GM12864 (cell line): ENCODE measurements around the gene MACROD2.
"Not testable (repeated sequence)": the region's sequence is repeated elsewhere in the genome, so short reads cannot be mapped to it uniquely, and the experiment has no call there.

Source experiments
- DNase-seq: peaks from one replicate; pipeline ENCODE4 v3.0.0-alpha.2; 2011; ENCODE audit warnings: low read depth
- H3K4me3 ChIP-seq: 2 replicates; pipeline ENCODE4 v1.5.1; 2011; ENCODE audit warnings: mild to moderate bottlenecking, low read depth, low read length, control low read depth
- CTCF ChIP-seq: IDR thresholded peaks from 2 replicates; pipeline ENCODE4 v1.5.1; 2011; ENCODE audit warnings: low read depth, mild to moderate bottlenecking, moderate library complexity, low read length, control low read depth, inconsistent platforms; ENCODE audit errors: missing control alignments

The MACROD2 gene

GRCh38 chr20:14245368-14245970 lies 250.2 kb downstream of the MACROD2 start:
- TF ChIP-seq CTCF = no peak
- no peak for DNase-seq
- H3K4me3 ChIP-seq = no peak overlapping the region

GRCh38 chr20:14259689-14260088 lies 264.4 kb downstream of the MACROD2 start:
- no peak overlapping the region for H3K4me3 ChIP-seq
- DNase-seq = no peak
- no peak for TF ChIP-seq CTCF

GRCh38 chr20:14260367-14260766 lies 265.1 kb downstream of the MACROD2 start:
- no peak for TF ChIP-seq CTCF
- no peak overlapping the region for H3K4me3 ChIP-seq
- no peak for DNase-seq

- peak; percentile 18 for TF ChIP-seq CTCF
- H3K4me3 ChIP-seq = no peak overlapping the region
- DNase-seq = no peak
Measured at GRCh38 chr20:14264869-14265268, 269.6 kb downstream of the MACROD2 start.

GRCh38 chr20:14266246-14266645 lies 270.9 kb downstream of the MACROD2 start:
- TF ChIP-seq CTCF = no peak
- DNase-seq = no peak

GRCh38 chr20:14270751-14271150 lies 275.4 kb downstream of the MACROD2 start:
- not testable (repeated sequence) for H3K4me3 ChIP-seq, DNase-seq

More at GRCh38 chr20:14266246-14266645, 270.9 kb downstream of the MACROD2 start:
- no peak overlapping the region for H3K4me3 ChIP-seq

GRCh38 chr20:14282140-14282539 lies 286.8 kb downstream of the MACROD2 start:
- H3K4me3 ChIP-seq = no peak overlapping the region
- no peak for TF ChIP-seq CTCF
- no peak for DNase-seq

- H3K4me3 ChIP-seq = no peak overlapping the region
- no peak for DNase-seq
- no peak for TF ChIP-seq CTCF
Measured at GRCh38 chr20:14284443-14284842, 289.1 kb downstream of the MACROD2 start.
